Colonic mucosa (tissue), 4 donors: ENCODE data around the gene STK33. TPM values are rescaled to one million over a fixed set of nuclear protein-coding genes. Genes with fewer than 3 reads are reported as not detected.

Source experiments
- DNase-seq: peaks from one replicate; pipeline ENCODE4 v3.0.0-alpha.2; 2020
- H3K27ac ChIP-seq: fragments of 200-600 bp; one replicate; pipeline ENCODE4 v1.8.0; 2021
- H3K27me3 ChIP-seq: fragments of 200-600 bp; one replicate; pipeline ENCODE4 v1.8.0; 2021
- H3K36me3 ChIP-seq: fragments of 200-600 bp; one replicate; pipeline ENCODE4 v1.8.0; 2021
- H3K4me1 ChIP-seq: fragments of 200-600 bp; one replicate; pipeline ENCODE4 v1.8.0; 2021; ENCODE audit warnings: mild to moderate bottlenecking
- H3K4me3 ChIP-seq: fragments of 200-600 bp; one replicate; pipeline ENCODE4 v1.8.0; 2021
- H3K9ac ChIP-seq, 2 donors: one replicate each; pipeline ENCODE4 v1.7.0; 2013; ENCODE audit warnings: control low read depth in 2 of 2, low read depth in 2 of 2, low read length in 2 of 2
- H3K9me3 ChIP-seq: fragments of 200-600 bp; one replicate; pipeline ENCODE4 v1.8.0; 2021
- CTCF ChIP-seq: fragments of 200-600 bp; IDR thresholded peaks from one replicate; pipeline ENCODE4 v1.8.0; 2022; ENCODE audit warnings: antibody characterized with exemption, mild to moderate bottlenecking
- intact Hi-C: fragments of 100-400 bp; cut with DNase I; formaldehyde crosslinking; loops from one replicate; pipeline ENCODE4 v1.14.1; 2022
- total RNA-seq, 2 donors: library from RNA; stranded (reverse); fragmentation: NEBNext Ultra II Directional in 1 of 2; extraction: Animal tissue kit (Norgen Biotek cat#: 25700) in 1 of 2; gene quantifications; one replicate each; pipeline ENCODE4 v1.2.1, GENCODE V29; 2021
- donor health status: healthy.
- donor health status: DM: no; HTN: no; CAD: no.
- donor health status: DM: no; HTN: no; CAD: no.

STK33 gene
- total RNA-seq, 2 donors from 2014 or later, result 3.7 to 4.1 TPM

- intact Hi-C loops, result no loop called here
- no peaks in the 10 kb centered on the region for H3K27me3 ChIP-seq
- H3K9ac ChIP-seq, result no peak overlapping the region
- H3K27ac ChIP-seq, result no peak overlapping the region
- H3K9me3 ChIP-seq, result no peaks in the 10 kb centered on the region
- no peaks in the 10 kb centered on the region for H3K36me3 ChIP-seq
- H3K4me1 ChIP-seq, result no peaks in the 10 kb centered on the region
- H3K4me3 ChIP-seq, result no peak overlapping the region
- no peak for DNase-seq
- no peak for TF ChIP-seq CTCF
Measured at GRCh38 chr11:8387693-8388092, 206.3 kb downstream of the STK33 start.

GRCh38 chr11:8387141-8387540, 206.9 kb downstream of the STK33 start:
- intact Hi-C loops, result no loop called here
- no peak for TF ChIP-seq CTCF
- no peaks in the 10 kb centered on the region for H3K36me3 ChIP-seq
- no peak overlapping the region for H3K9ac ChIP-seq
- H3K9me3 ChIP-seq, result no peaks in the 10 kb centered on the region
- H3K4me1 ChIP-seq, result no peaks in the 10 kb centered on the region
- no peak for DNase-seq
- H3K27me3 ChIP-seq, result no peaks in the 10 kb centered on the region
- H3K4me3 ChIP-seq, result no peak overlapping the region
- no peak overlapping the region for H3K27ac ChIP-seq

- TF ChIP-seq CTCF, result no peak
- no peak for DNase-seq
- no peaks in the 10 kb centered on the region for H3K4me1 ChIP-seq
- no peak overlapping the region for H3K27ac ChIP-seq
- H3K36me3 ChIP-seq, result no peaks in the 10 kb centered on the region
- H3K27me3 ChIP-seq, result no peaks in the 10 kb centered on the region
- no peak overlapping the region for H3K4me3 ChIP-seq
- no peak overlapping the region for H3K9ac ChIP-seq
- no peaks in the 10 kb centered on the region for H3K9me3 ChIP-seq
- intact Hi-C loops, result no loop called here
Measured at GRCh38 chr11:8386134-8386864, 207.7 kb downstream of the STK33 start.

- Histone ChIP-seq H3K4me1 (no peaks in the 10 kb centered on the region), H3K9me3 (no peaks in the 10 kb centered on the region), H3K27ac (no peak overlapping the region), H3K4me3 (no peak overlapping the region), H3K9ac (no peak overlapping the region), H3K36me3 (no peaks in the 10 kb centered on the region), H3K27me3 (no peaks in the 10 kb centered on the region)
- no peak for DNase-seq
- no peak for TF ChIP-seq CTCF
- intact Hi-C loops, result no loop called here
Measured at GRCh38 chr11:8384199-8384821, 209.7 kb downstream of the STK33 start.

- no peak for TF ChIP-seq CTCF
- H3K9ac ChIP-seq, result no peak overlapping the region
- H3K4me3 ChIP-seq, result no peak overlapping the region
- no peaks in the 10 kb centered on the region for H3K27me3 ChIP-seq
- no peaks in the 10 kb centered on the region for H3K9me3 ChIP-seq
- DNase-seq, result no peak
- no peak overlapping the region for H3K27ac ChIP-seq
- intact Hi-C loops, result no loop called here
- no peaks in the 10 kb centered on the region for H3K36me3 ChIP-seq
- H3K4me1 ChIP-seq, result no peaks in the 10 kb centered on the region
Measured at GRCh38 chr11:8383627-8384026, 210.4 kb downstream of the STK33 start.
